Measurements from ENCODE around the gene BAG5. TPM values are rescaled to one million over a fixed set of nuclear protein-coding genes. Genes with fewer than 3 reads are reported as not detected.

BAG5 gene
- total and polyA plus RNA-seq, 2 experiments from 2014 or later, result 25.8 to 28.6 TPM

- peaks cover 23% of the 10 kb centered on the region for H3K36me3 ChIP-seq (ENCODE audit: low read depth)
- H3K27me3 ChIP-seq (replicated peaks; ENCODE audit: insufficient read depth), result no peaks in the 10 kb centered on the region
- in situ Hi-C loops (cut with MboI), result no loop called here
- peaks cover 33% of the 10 kb centered on the region for H3K4me1 ChIP-seq (ENCODE audit: insufficient read depth)
- H3K4me2 ChIP-seq (ENCODE audit: unreplicated experiment), result no peak overlapping the region
- H3K9me2 ChIP-seq (ENCODE audit: insufficient read depth), result no peaks in the 10 kb centered on the region
- no peak overlapping the region for H3K27ac ChIP-seq
- H3K79me2 ChIP-seq (ENCODE audit: insufficient read depth), result peaks cover 90% of the 10 kb centered on the region
- no peaks in the 10 kb centered on the region for H4K20me1 ChIP-seq (ENCODE audit: insufficient read depth)
- peaks cover 51% of the 10 kb centered on the region for H3F3A ChIP-seq (ENCODE audit: insufficient read depth)
- DNase-seq, result no peak
- WGBS, 2 experiments (ENCODE audit: low coverage in 1 of 2, low lambda C conversion rate in 2 of 2, missing lambda C conversion rate in 2 of 2), result 72 to 74% methylated on average over 9 of the region's 9 CpGs
- TF ChIP-seq EZH2 (IDR thresholded peaks at IDR 0.05; ENCODE audit: insufficient read depth, poor library complexity, severe bottlenecking), result no peak
- TF ChIP-seq EZH2phosphoT487 (IDR thresholded peaks at IDR 0.05; ENCODE audit: insufficient read depth, low read depth), result no peak
- H3K9me3 ChIP-seq (ENCODE audit: low read depth), result no peaks in the 10 kb centered on the region
- H3K4me3 ChIP-seq, result no peak overlapping the region
- H3K9ac ChIP-seq, result no peak overlapping the region
- H2AFZ ChIP-seq, result no peak overlapping the region
Measured at GRCh38 chr14:103559766-103560165, 2.7 kb downstream of the BAG5 start.

- Histone ChIP-seq H3K4me2 (ENCODE audit: unreplicated experiment) (peak overlapping the region; percentile 32), H4K20me1 (ENCODE audit: insufficient read depth) (no peaks in the 10 kb centered on the region), H3K36me3 (ENCODE audit: low read depth) (peaks cover 23% of the 10 kb centered on the region), H3K9me2 (ENCODE audit: insufficient read depth) (no peaks in the 10 kb centered on the region), H3K79me2 (ENCODE audit: insufficient read depth) (peaks cover 78% of the 10 kb centered on the region), H2AFZ (no peak overlapping the region), H3K27me3 (replicated peaks; ENCODE audit: insufficient read depth) (no peaks in the 10 kb centered on the region), H3K27ac (peak overlapping the region; percentile 87), H3F3A (ENCODE audit: insufficient read depth) (peaks cover 51% of the 10 kb centered on the region), H3K4me1 (ENCODE audit: insufficient read depth) (peaks cover 27% of the 10 kb centered on the region), H3K9me3 (ENCODE audit: low read depth) (no peaks in the 10 kb centered on the region), H3K9ac (peak overlapping the region; percentile 56), H3K4me3 (0 out of 2 replicates have a peak overlapping the region, but pooled peaks have one; percentile 1)
- in situ Hi-C loops (cut with MboI), result no loop called here
- WGBS, 2 experiments (ENCODE audit: low coverage in 1 of 2, low lambda C conversion rate in 2 of 2, missing lambda C conversion rate in 2 of 2), result 71 to 72% methylated on average over 16 of the region's 16 CpGs
- TF ChIP-seq EZH2phosphoT487 (IDR thresholded peaks at IDR 0.05; ENCODE audit: insufficient read depth, low read depth), result no peak
- TF ChIP-seq EZH2 (IDR thresholded peaks at IDR 0.05; ENCODE audit: insufficient read depth, poor library complexity, severe bottlenecking), result no peak
- DNase-seq, result peak; percentile 89
Measured at GRCh38 chr14:103558071-103558882, 4.2 kb downstream of the BAG5 start.

GRCh38 chr14:103556946-103557758 lies 5.3 kb downstream of the BAG5 start:
- in situ Hi-C loops (cut with MboI), result no loop called here
- DNase-seq, result no peak
- Histone ChIP-seq H3K4me2 (ENCODE audit: unreplicated experiment) (no peak overlapping the region), H3K4me3 (no peak overlapping the region), H3K9ac (peak overlapping the region; percentile 24; the same call in 1 of the 2 replicates), H4K20me1 (ENCODE audit: insufficient read depth) (no peaks in the 10 kb centered on the region), H3K79me2 (ENCODE audit: insufficient read depth) (peaks cover 74% of the 10 kb centered on the region), H3K4me1 (ENCODE audit: insufficient read depth) (peaks cover 34% of the 10 kb centered on the region), H3F3A (ENCODE audit: insufficient read depth) (peaks cover 62% of the 10 kb centered on the region), H3K9me3 (ENCODE audit: low read depth) (no peaks in the 10 kb centered on the region), H3K36me3 (ENCODE audit: low read depth) (peaks cover 23% of the 10 kb centered on the region), H3K27me3 (replicated peaks; ENCODE audit: insufficient read depth) (no peaks in the 10 kb centered on the region), H3K9me2 (ENCODE audit: insufficient read depth) (no peaks in the 10 kb centered on the region), H2AFZ (no peak overlapping the region), H3K27ac (peak overlapping the region; percentile 87)
- 61% methylated on average over 15 of the region's 15 CpGs for WGBS, 2 experiments (ENCODE audit: low coverage in 1 of 2, low lambda C conversion rate in 2 of 2, missing lambda C conversion rate in 2 of 2)
- no peak for TF ChIP-seq EZH2 (IDR thresholded peaks at IDR 0.05; ENCODE audit: insufficient read depth, poor library complexity, severe bottlenecking)
- no peak for TF ChIP-seq EZH2phosphoT487 (IDR thresholded peaks at IDR 0.05; ENCODE audit: insufficient read depth, low read depth)

- TF ChIP-seq EZH2 (IDR thresholded peaks at IDR 0.05; ENCODE audit: insufficient read depth, poor library complexity, severe bottlenecking) (no peak), EZH2phosphoT487 (IDR thresholded peaks at IDR 0.05; ENCODE audit: insufficient read depth, low read depth) (no peak)
- H3K36me3 ChIP-seq (ENCODE audit: low read depth), result peaks cover 23% of the 10 kb centered on the region
- H3F3A ChIP-seq (ENCODE audit: insufficient read depth), result peaks cover 58% of the 10 kb centered on the region
- H3K9ac ChIP-seq, result no peak overlapping the region
- in situ Hi-C loops (cut with MboI), result no loop called here
- H2AFZ ChIP-seq, result no peak overlapping the region
- no peaks in the 10 kb centered on the region for H3K9me3 ChIP-seq (ENCODE audit: low read depth)
- no peaks in the 10 kb centered on the region for H3K27me3 ChIP-seq (replicated peaks; ENCODE audit: insufficient read depth)
- no peaks in the 10 kb centered on the region for H3K9me2 ChIP-seq (ENCODE audit: insufficient read depth)
- H3K4me3 ChIP-seq, result no peak overlapping the region
- WGBS, 2 experiments (ENCODE audit: low coverage in 1 of 2, low lambda C conversion rate in 2 of 2, missing lambda C conversion rate in 2 of 2), result 89 to 93% methylated on average over 15 of the region's 15 CpGs
- H3K27ac ChIP-seq, result no peak overlapping the region
- H3K4me1 ChIP-seq (ENCODE audit: insufficient read depth), result peaks cover 43% of the 10 kb centered on the region
- peaks cover 61% of the 10 kb centered on the region for H3K79me2 ChIP-seq (ENCODE audit: insufficient read depth)
- no peak overlapping the region for H3K4me2 ChIP-seq (ENCODE audit: unreplicated experiment)
- no peaks in the 10 kb centered on the region for H4K20me1 ChIP-seq (ENCODE audit: insufficient read depth)
- DNase-seq, result no peak
Measured at GRCh38 chr14:103555559-103556337, 6.7 kb downstream of the BAG5 start.
